Erythroblast (primary cell): ENCODE data around the gene PTPRB.
A peak's percentile ranks its signal among the peaks of the same experiment; 100 is the strongest.

Experiments used
- DNase-seq, 2 experiments: peaks; one replicate each; lab custom pipeline; 2025; lab: John Stamatoyannopoulos, UW
- GATA1 ChIP-seq: IDR thresholded peaks from 2 replicates; pipeline ENCODE4 v1.6.1; 2011; ENCODE audit warnings: low read depth, mild to moderate bottlenecking, control low read depth, low read length, moderate library complexity
- POLR2A ChIP-seq: IDR thresholded peaks from 2 replicates; pipeline ENCODE4 v1.6.1; 2011; ENCODE audit warnings: mild to moderate bottlenecking, low read length

Gene PTPRB

DNA sequence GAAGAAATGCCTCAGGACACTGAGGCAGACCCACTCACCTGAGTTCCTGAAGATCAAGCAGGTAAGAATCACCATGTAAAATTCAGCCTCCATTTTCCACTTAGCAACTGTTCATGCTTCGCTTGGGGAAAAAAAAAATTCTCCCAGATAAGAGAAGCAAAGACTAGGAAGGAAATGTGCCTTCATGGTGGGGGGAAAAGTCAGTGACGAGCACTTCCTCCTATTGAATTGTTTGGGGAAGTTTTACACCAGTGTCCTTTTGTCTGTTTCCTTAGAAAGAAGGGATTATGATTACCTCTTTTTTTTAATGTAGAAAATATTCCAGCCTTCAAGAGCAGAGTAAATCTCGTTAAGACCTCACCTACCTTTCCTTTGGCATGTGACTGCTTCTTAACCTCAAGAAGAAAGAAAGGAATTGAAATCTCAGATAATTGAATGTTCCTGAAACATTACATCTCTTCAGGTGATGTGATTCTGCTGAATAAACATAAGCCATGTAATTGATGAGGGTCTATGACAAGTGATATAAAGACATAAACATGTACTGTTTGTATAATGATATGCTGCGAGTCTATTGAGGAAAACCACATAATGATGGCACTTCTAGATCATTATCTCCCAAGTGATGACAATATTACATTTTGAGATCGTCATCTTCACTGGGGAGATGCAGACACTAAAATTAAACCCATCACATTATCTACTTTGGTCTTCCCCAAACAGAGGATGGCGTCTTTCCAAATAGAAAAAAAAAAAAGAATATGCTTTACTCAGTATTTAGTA lies at the start of gene PTPRB:
TSS of gene PTPRB (minus strand) at position 127 of the 783 bp plus-strand sequence. CDS start at position 93, 34 bp downstream.
- no peak for DNase-seq
- no peak for TF ChIP-seq GATA1

GRCh38 chr12:70686907-70687306 lies 49.7 kb upstream of the PTPRB start:
- TF ChIP-seq POLR2A (no peak), GATA1 (no peak)
- no peak for DNase-seq

DNA sequence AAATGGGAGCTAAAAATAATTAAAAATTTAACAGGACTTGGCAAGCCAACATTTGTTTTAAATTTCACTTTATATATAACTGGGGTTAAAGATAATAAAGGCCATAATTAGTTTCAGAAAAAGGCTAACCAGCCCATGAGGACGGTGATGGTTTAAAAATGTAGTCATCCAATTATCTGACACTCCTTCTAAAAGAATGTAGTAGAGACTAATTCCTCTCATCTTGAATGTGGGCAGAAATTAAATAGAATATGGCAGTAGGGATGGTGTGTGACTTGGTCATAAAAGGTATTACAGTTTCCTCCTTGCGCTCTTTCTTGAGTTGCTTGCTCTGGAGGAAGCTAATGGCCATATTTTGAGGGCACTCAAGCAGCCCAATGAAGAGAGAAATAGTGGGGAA lies 49.1 kb upstream of the PTPRB start:
- DNase-seq: no peak
- TF ChIP-seq POLR2A (no peak), GATA1 (no peak)

- TF ChIP-seq GATA1 (no peak), POLR2A (no peak)
- no peak for DNase-seq
Observed at GRCh38 chr12:70683976-70684375, 46.7 kb upstream of the PTPRB start.

GRCh38 chr12:70671698-70672097 lies 34.5 kb upstream of the PTPRB start:
- DNase-seq: no peak
- TF ChIP-seq GATA1 (no peak), POLR2A (no peak)

- TF ChIP-seq GATA1: no peak
- TF ChIP-seq POLR2A: no peak
Observed at GRCh38 chr12:70670948-70671347, 33.7 kb upstream of the PTPRB start.

GRCh38 chr12:70667253-70667652 lies 30.0 kb upstream of the PTPRB start:
- no peak for DNase-seq
- TF ChIP-seq POLR2A (no peak), GATA1 (no peak)

More at GRCh38 chr12:70670948-70671347, 33.7 kb upstream of the PTPRB start:
- DNase-seq: no peak

- TF ChIP-seq GATA1 (no peak), POLR2A (no peak)
- DNase-seq: no peak
Observed at GRCh38 chr12:70666364-70666763, 29.1 kb upstream of the PTPRB start.

- DNase-seq: no peak
- TF ChIP-seq POLR2A (no peak), GATA1 (no peak)
Observed at GRCh38 chr12:70664465-70664881, 27.2 kb upstream of the PTPRB start.

DNA sequence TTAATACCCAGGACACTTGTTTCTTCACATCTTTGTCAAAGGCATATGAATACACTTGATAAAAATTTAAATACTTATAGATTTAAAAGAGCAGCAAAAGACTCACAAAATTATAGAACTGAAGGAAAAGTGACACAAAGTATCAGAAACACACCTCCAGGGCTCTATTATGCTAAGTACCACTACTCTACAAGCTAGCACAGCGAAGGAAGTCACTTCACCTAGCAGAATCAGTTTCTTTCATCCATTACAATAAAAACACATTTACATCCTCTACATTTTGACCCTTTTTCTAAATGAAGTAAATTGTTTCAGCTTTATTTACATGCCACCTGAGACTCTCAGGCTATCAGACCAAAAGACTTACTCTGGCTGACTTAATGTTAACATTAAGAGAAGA lies 26.6 kb upstream of the PTPRB start:
- no peak for DNase-seq
- TF ChIP-seq POLR2A (no peak), GATA1 (no peak)

DNA sequence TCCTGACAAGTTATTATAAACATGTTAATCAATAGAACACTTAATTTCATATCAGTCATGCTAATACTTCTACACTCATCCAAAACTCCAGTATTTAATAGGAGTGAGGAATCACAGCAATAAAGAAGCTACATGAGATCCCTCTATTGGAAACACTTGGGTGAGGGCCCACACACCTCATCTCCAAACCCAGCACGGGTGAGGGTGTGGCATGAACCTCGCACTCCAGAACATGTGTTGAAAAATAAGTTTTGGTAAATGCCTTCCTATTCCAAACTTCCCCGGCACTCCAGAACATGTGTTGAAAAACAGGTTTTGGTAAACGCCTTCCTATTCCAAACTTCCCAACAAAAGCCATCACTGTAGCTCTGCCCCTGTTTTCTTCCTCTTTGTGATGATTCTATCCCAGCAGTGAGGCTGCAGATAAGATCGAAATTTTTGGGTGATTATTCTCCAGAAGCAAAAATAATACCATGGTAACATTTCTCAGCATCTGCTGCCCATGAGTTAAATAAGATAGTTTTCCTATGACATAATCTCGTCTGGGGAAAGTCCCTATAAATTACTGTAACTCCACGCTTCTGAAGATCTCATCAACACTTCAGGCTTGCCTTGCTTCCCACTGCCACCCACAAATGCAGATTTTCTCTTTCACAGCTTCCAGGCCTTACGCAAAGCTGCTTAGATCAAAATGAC lies 24.4 kb upstream of the PTPRB start:
- DNase-seq: no peak
- TF ChIP-seq POLR2A (no peak), GATA1 (no peak)

- DNase-seq: peak; percentile 49 to 73
- TF ChIP-seq GATA1 (no peak), POLR2A (peak; percentile 61)
Observed at GRCh38 chr12:70660620-70661219, 23.5 kb upstream of the PTPRB start.

DNA sequence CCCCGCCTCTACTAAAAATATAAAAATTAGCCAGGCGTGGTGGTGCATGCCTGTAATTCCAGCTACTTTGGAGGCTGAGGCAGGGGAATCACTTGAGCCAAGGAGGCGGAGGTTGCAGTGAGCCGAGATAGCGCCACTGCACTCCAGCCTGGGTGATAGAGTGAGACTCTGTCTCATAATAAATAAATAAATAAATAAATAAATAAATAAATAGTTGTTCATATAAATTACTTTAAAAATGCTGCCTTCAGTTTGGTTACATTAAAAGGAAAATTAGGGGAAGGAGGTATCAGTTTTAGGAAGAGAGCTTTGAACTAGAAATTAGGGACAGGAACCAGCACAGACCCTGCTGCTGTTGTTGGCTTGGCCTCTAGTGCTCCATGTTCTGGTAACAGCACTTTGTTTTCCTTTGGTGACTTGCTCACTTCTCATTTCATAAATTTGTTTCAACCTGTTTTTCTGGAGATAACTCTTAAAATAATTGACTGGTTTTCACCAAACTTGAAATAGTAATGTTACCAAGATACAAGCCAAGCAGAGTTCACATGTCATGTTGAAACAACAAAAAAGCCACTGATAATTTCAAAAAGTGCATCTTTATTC lies 22.9 kb upstream of the PTPRB start:
- no peak for TF ChIP-seq GATA1
- no peak for TF ChIP-seq POLR2A
- no peak for DNase-seq
